ENCODE data around the gene CTNND2. TPM values are rescaled to one million over a fixed set of nuclear protein-coding genes. Genes with fewer than 3 reads are reported as not detected.

The CTNND2 gene
- total RNA-seq, 1 experiment from 2014 or later, result 7.0 TPM

DNA sequence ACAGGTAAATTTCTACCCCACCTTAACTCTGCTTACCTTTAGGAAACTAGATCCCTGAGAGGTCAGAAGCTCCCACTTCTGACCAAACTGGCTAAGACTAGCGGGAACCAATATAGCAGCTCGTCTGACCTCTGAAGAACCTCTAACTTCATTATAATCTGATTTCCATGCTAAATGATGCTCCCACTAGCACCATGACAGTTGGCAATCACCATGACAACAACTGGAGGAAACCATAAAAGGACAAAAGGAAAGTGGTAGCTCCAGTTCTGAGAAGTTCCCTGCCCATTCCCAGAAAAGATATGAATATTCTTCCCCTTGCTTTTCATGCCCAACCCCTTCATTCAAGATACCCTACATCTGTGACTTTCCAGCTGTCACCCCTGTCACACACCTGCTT, 483.3 kb downstream of the CTNND2 start:
- no peak overlapping the region for H3K27ac ChIP-seq (ENCODE audit: insufficient read length, low read depth, low read length)
- H3K23me2 ChIP-seq (ENCODE audit: insufficient read length, low read depth, low read length, poor library complexity, severe bottlenecking), result no peaks in the 10 kb centered on the region
- no peak overlapping the region for H2AFZ ChIP-seq (ENCODE audit: low read length)
- Mint-ChIP-seq H3K9me3 (peaks cover 2 to 3% of the 10 kb centered on the region in 2 experiments; a peak in 2 of 5 replicates), H3K4me3 (no peak overlapping the region), H3K4me1 (peaks cover 7 to 8% of the 10 kb centered on the region in 2 experiments; a peak in 3 of 4 replicates), H3K36me3 (ENCODE audit: insufficient read depth in 1 of 3, low read depth in 3 of 3) (peaks cover 0 to 4% (median 0%) of the 10 kb centered on the region in 3 experiments; a peak in 2 of 7 replicates), H3K27ac (no peak overlapping the region), H3K27me3 (ENCODE audit: low read depth) (no peaks in the 10 kb centered on the region)
- H3K18ac ChIP-seq (ENCODE audit: insufficient read length, low read depth, low read length), result no peak overlapping the region
- H4K8ac ChIP-seq (replicated peaks; ENCODE audit: insufficient read length, low read depth, low read length), result no peak overlapping the region
- no peak overlapping the region for H3K4me2 ChIP-seq (ENCODE audit: insufficient read depth, insufficient read length, low read length)
- no peak overlapping the region for H4K5ac ChIP-seq (ENCODE audit: insufficient read length, low read depth, low read length)
- no peak overlapping the region for H3K9ac ChIP-seq (ENCODE audit: extremely low read depth, insufficient read length, low read length)
- no peak overlapping the region for H2AK5ac ChIP-seq (ENCODE audit: insufficient read length, low read length)
- H3T11ph ChIP-seq (ENCODE audit: low read length), result no peak overlapping the region
- WGBS (ENCODE audit: extremely low coverage, insufficient read length, low lambda C conversion rate), result no CpG with 5 or more reads among the region's 2 CpGs
- no peak overlapping the region for H2BK20ac ChIP-seq (ENCODE audit: low read depth, low read length, poor library complexity, severe bottlenecking)
- H3K9me3 ChIP-seq (ENCODE audit: control insufficient read depth, low read depth, low read length), result no peaks in the 10 kb centered on the region
- H3K4me1 ChIP-seq (ENCODE audit: insufficient read depth, low read length), result no peaks in the 10 kb centered on the region
- H2BK120ac ChIP-seq (ENCODE audit: low read depth, low read length, poor library complexity, severe bottlenecking), result no peak overlapping the region
- TF ChIP-seq, protein P1, sequence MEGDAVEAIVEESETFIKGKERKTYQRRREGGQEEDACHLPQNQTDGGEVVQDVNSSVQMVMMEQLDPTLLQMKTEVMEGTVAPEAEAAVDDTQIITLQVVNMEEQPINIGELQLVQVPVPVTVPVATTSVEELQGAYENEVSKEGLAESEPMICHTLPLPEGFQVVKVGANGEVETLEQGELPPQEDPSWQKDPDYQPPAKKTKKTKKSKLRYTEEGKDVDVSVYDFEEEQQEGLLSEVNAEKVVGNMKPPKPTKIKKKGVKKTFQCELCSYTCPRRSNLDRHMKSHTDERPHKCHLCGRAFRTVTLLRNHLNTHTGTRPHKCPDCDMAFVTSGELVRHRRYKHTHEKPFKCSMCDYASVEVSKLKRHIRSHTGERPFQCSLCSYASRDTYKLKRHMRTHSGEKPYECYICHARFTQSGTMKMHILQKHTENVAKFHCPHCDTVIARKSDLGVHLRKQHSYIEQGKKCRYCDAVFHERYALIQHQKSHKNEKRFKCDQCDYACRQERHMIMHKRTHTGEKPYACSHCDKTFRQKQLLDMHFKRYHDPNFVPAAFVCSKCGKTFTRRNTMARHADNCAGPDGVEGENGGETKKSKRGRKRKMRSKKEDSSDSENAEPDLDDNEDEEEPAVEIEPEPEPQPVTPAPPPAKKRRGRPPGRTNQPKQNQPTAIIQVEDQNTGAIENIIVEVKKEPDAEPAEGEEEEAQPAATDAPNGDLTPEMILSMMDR (conservative IDR thresholded peaks at IDR 0.05), result no peak
- no peak overlapping the region for H2BK15ac ChIP-seq (ENCODE audit: low read depth, low read length)
- H2BK12ac ChIP-seq (ENCODE audit: insufficient read length, low read depth, low read length), result no peak overlapping the region
- no peak overlapping the region for H2BK5ac ChIP-seq (ENCODE audit: insufficient read length, low read length)
- no peaks in the 10 kb centered on the region for H3K27me3 ChIP-seq (ENCODE audit: insufficient read depth, low read length)
- no peak overlapping the region for H3K23ac ChIP-seq (ENCODE audit: insufficient read length, low read depth, low read length)
- no peaks in the 10 kb centered on the region for H3K79me1 ChIP-seq (ENCODE audit: insufficient read depth, low read depth, low read length, poor library complexity, severe bottlenecking)
- no peak overlapping the region for H3K56ac ChIP-seq (ENCODE audit: insufficient read length, low read depth, low read length)
- no peak overlapping the region for H4K91ac ChIP-seq (ENCODE audit: insufficient read length, low read depth, low read length)
- H3K79me2 ChIP-seq (ENCODE audit: insufficient read depth, low read length), result no peaks in the 10 kb centered on the region
- H4K20me1 ChIP-seq (ENCODE audit: control insufficient read depth, insufficient read depth, insufficient read length), result no peaks in the 10 kb centered on the region
- no peak for DNase-seq
- H3K4ac ChIP-seq (ENCODE audit: low read depth, low read length), result no peak overlapping the region
- H3K14ac ChIP-seq (ENCODE audit: insufficient read depth, low read length), result no peak overlapping the region
